H1 (cell line): ENCODE measurements around the gene LRIG2. TPM values are rescaled to one million over a fixed set of nuclear protein-coding genes. Genes with fewer than 3 reads are reported as not detected.

Experiments
- CTCF ChIA-PET: fragments of 300-600 bp; sonication (Branson Sonifier 250); formaldehyde crosslinking; loops from one replicate; lab custom pipeline; 2021; ENCODE audit not compliant: partially characterized antibody; lab: Charles Lee
- POLR2A ChIA-PET: fragments of 300-600 bp; sonication (Branson Sonifier 250); formaldehyde crosslinking; loops from one replicate; lab custom pipeline; 2021; ENCODE audit warnings: inconsistent platforms; ENCODE audit not compliant: partially characterized antibody; lab: Charles Lee
- DNase-seq, 2 experiments: peaks; one replicate each; pipeline versions ENCODE4 v3.0.0 to v3.0.0-alpha.2; 2010 to 2022; ENCODE audit warnings: low spot score in 2 of 2, low read depth in 1 of 2, mixed read lengths in 1 of 2
- FAIRE-seq: peaks from 2 replicates; lab custom pipeline; 2011; peaks lifted over from hg19 to GRCh38; lab: Jason Lieb, UNC
- H2AFZ ChIP-seq: 2 replicates; pipeline ENCODE4 v1.8.1; 2012; ENCODE audit warnings: low read length, inconsistent platforms
- H2AK5ac ChIP-seq: 2 replicates; pipeline ENCODE4 v1.6.1; 2013; ENCODE audit warnings: low read depth, low read length
- H2BK120ac ChIP-seq: replicated peaks from 2 replicates; pipeline ENCODE3; 2013; ENCODE audit warnings: low read depth, low read length, inconsistent platforms
- H2BK12ac ChIP-seq: 2 replicates; pipeline ENCODE4 v1.6.1; 2013; ENCODE audit warnings: low read depth, low read length
- H2BK15ac ChIP-seq: 2 replicates; pipeline ENCODE4 v1.6.1; 2013; ENCODE audit warnings: low read length
- H2BK20ac ChIP-seq: 2 replicates; pipeline ENCODE4 v1.6.1; 2013; ENCODE audit warnings: low read length
- H2BK5ac ChIP-seq: 2 replicates; pipeline ENCODE4 v1.6.1; 2013; ENCODE audit warnings: low read depth, low read length
- H3K14ac ChIP-seq: 2 replicates; pipeline ENCODE4 v1.6.1; 2013; ENCODE audit warnings: inconsistent platforms; ENCODE audit not compliant: insufficient read length
- H3K18ac ChIP-seq: 2 replicates; pipeline ENCODE4 v1.6.1; 2013; ENCODE audit warnings: low read length; ENCODE audit errors: extremely low read depth
- H3K23ac ChIP-seq: 2 replicates; pipeline ENCODE4 v1.6.1; 2013; ENCODE audit warnings: inconsistent platforms; ENCODE audit not compliant: insufficient read length
- H3K23me2 ChIP-seq: 2 replicates; pipeline ENCODE4 v1.6.1; 2013; ENCODE audit warnings: low read depth, low read length
- H3K27ac ChIP-seq: 2 replicates; pipeline ENCODE4 v1.6.1; 2011; ENCODE audit warnings: low read depth, low read length, inconsistent platforms
- H3K27me3 ChIP-seq, 4 experiments: replicated peaks in 1 of 4; 1 replicate in 1 of 4; 2 replicates in 3 of 4; pipeline versions ENCODE4 v1.6.1 to v1.8.1; 2011 to 2013; ENCODE audit warnings: low read length in 3 of 4, mild to moderate bottlenecking in 3 of 4, inconsistent platforms in 2 of 4, mixed read lengths in 2 of 4, moderate library complexity in 1 of 4; ENCODE audit not compliant: control insufficient read depth in 3 of 4, insufficient read depth in 3 of 4; ENCODE audit errors: extremely low read depth in 1 of 4
- H3K36me3 ChIP-seq, 4 experiments: 2 replicates each; pipeline versions ENCODE4 v1.6.1 to v1.8.1; 2011 to 2013; ENCODE audit warnings: mild to moderate bottlenecking in 4 of 4, low read length in 3 of 4, moderate library complexity in 2 of 4, control low read depth in 1 of 4, inconsistent platforms in 1 of 4; ENCODE audit not compliant: insufficient read depth in 4 of 4, control insufficient read depth in 2 of 4
- H3K4ac ChIP-seq: replicated peaks from 2 replicates; pipeline ENCODE3; 2013; ENCODE audit warnings: low read length, low read depth, mixed read lengths, inconsistent platforms; ENCODE audit not compliant: insufficient read length
- H3K4me1 ChIP-seq, 4 experiments: replicated peaks in 1 of 4; 1 replicate in 1 of 4; 2 replicates in 3 of 4; pipeline versions ENCODE4 v1.6.1 to v1.8.1; 2011 to 2013; ENCODE audit warnings: low read length in 3 of 4, inconsistent platforms in 2 of 4, mixed read lengths in 1 of 4; ENCODE audit not compliant: insufficient read depth in 4 of 4, control insufficient read depth in 3 of 4
- H3K4me2 ChIP-seq, 2 experiments: 2 replicates each; pipeline versions ENCODE4 v1.6.1 to v1.8.1; 2011 to 2013; ENCODE audit warnings: low read depth in 2 of 2, low read length in 2 of 2, control low read depth in 1 of 2, inconsistent platforms in 1 of 2, mild to moderate bottlenecking in 1 of 2; ENCODE audit not compliant: insufficient read depth in 1 of 2
- H3K4me3 ChIP-seq, 4 experiments: fragments of 200-600, 300-600 bp in 1 of 4; sonication (generic), shearing (Covaris generic), sonication (Bioruptor Twin) in 1 of 4; 2 replicates each; pipeline versions ENCODE4 v1.5.1 to v1.8.1; 2011 to 2016; ENCODE audit warnings: low read length in 4 of 4, low read depth in 3 of 4, control low read depth in 2 of 4, inconsistent platforms in 2 of 4, mild to moderate bottlenecking in 2 of 4, mixed read lengths in 1 of 4, moderate library complexity in 1 of 4; ENCODE audit not compliant: insufficient read depth in 2 of 4; ENCODE audit errors: extremely low read depth in 1 of 4
- H3K56ac ChIP-seq: replicated peaks from 2 replicates; pipeline ENCODE3; 2013; ENCODE audit warnings: low read depth, mild to moderate bottlenecking, mixed read lengths, low read length, inconsistent platforms; ENCODE audit not compliant: insufficient read length
- H3K79me1 ChIP-seq: 2 replicates; pipeline ENCODE4 v1.6.1; 2013; ENCODE audit warnings: low read depth, low read length, control low read depth
- H3K79me2 ChIP-seq, 2 experiments: 2 replicates each; pipeline versions ENCODE4 v1.6.1 to v1.8.1; 2012 to 2013; ENCODE audit warnings: low read length in 2 of 2, mild to moderate bottlenecking in 2 of 2, inconsistent platforms in 1 of 2; ENCODE audit not compliant: insufficient read depth in 2 of 2, control insufficient read depth in 1 of 2
- H3K9ac ChIP-seq, 4 experiments: replicated peaks in 1 of 4; 1 replicate in 1 of 4; 2 replicates in 3 of 4; pipeline versions ENCODE4 v1.6.1 to v1.8.1; 2011 to 2013; ENCODE audit warnings: low read depth in 3 of 4, low read length in 3 of 4, control low read depth in 2 of 4, mild to moderate bottlenecking in 2 of 4, moderate library complexity in 2 of 4, inconsistent platforms in 1 of 4; ENCODE audit errors: extremely low read depth in 1 of 4
- H3K9me3 ChIP-seq, 2 experiments: 2 replicates each; pipeline versions ENCODE4 v1.6.1 to v1.8.1; 2012 to 2013; ENCODE audit warnings: mild to moderate bottlenecking in 2 of 2, moderate library complexity in 2 of 2, control low read depth in 1 of 2, inconsistent platforms in 1 of 2, low read depth in 1 of 2, low read length in 1 of 2, mixed read lengths in 1 of 2; ENCODE audit not compliant: insufficient read depth in 2 of 2
- H4K20me1 ChIP-seq, 2 experiments: replicated peaks in 1 of 2; 2 replicates each; pipeline versions ENCODE3 to v1.8.1; 2011 to 2013; ENCODE audit warnings: inconsistent platforms in 2 of 2, low read length in 2 of 2, mild to moderate bottlenecking in 1 of 2; ENCODE audit not compliant: insufficient read depth in 2 of 2, control insufficient read depth in 1 of 2
- H4K5ac ChIP-seq: 2 replicates; pipeline ENCODE4 v1.6.1; 2013; ENCODE audit warnings: low read length, low read depth, mixed read lengths, inconsistent platforms; ENCODE audit not compliant: insufficient read length
- H4K8ac ChIP-seq: 2 replicates; pipeline ENCODE4 v1.8.0; 2013; ENCODE audit warnings: mild to moderate bottlenecking, moderate library complexity, low read length, inconsistent platforms; ENCODE audit not compliant: insufficient read depth; ENCODE audit errors: extremely low read depth
- H4K91ac ChIP-seq: replicated peaks from 2 replicates; pipeline ENCODE3; 2013; ENCODE audit warnings: low read length, mixed read lengths, inconsistent platforms; ENCODE audit not compliant: insufficient read length
- ATF2 ChIP-seq: IDR thresholded peaks from 2 replicates; pipeline ENCODE4 v1.6.1; 2012; ENCODE audit warnings: low read length, inconsistent platforms
- EZH2 ChIP-seq: fragments of 200-600 bp; sonication (generic); IDR thresholded peaks from 2 replicates; pipeline ENCODE4 v1.7.1; 2012; ENCODE audit warnings: low read depth, mild to moderate bottlenecking, moderate library complexity, low read length, inconsistent platforms; ENCODE audit not compliant: severe bottlenecking
- JUND ChIP-seq: IDR thresholded peaks from 2 replicates; pipeline ENCODE4 v1.6.1; 2011; ENCODE audit warnings: mild to moderate bottlenecking, improper control_type of control experiment, low read length
- RNF2 ChIP-seq: fragments of 200-900, 300-1000 bp; sonication (generic); IDR thresholded peaks from 2 replicates; pipeline ENCODE4 v1.7.1; 2016; ENCODE audit warnings: borderline replicate concordance, low read depth, mild to moderate bottlenecking, antibody characterized with exemption, low read length; ENCODE audit not compliant: poor library complexity, severe bottlenecking; ENCODE audit errors: missing control alignments
- SIX5 ChIP-seq: IDR thresholded peaks from 2 replicates; pipeline ENCODE4 v1.6.1; 2011; ENCODE audit warnings: mild to moderate bottlenecking, low read depth, low read length
- USF2 ChIP-seq: IDR thresholded peaks from 2 replicates; pipeline ENCODE4 v1.6.1; 2011; ENCODE audit warnings: low read length, improper control_type of control experiment
- WGBS, 2 experiments: shearing (Covaris generic) in 1 of 2; methylation state at CpG; one replicate each; pipeline versions ENCODE4 v1.1.6 to v1.1.7; 2013 to 2015; ENCODE audit warnings: low lambda C conversion rate in 2 of 2, mixed read lengths in 2 of 2, inconsistent platforms in 1 of 2, low coverage in 1 of 2, missing lambda C conversion rate in 1 of 2; ENCODE audit not compliant: insufficient replicate concordance in 2 of 2, insufficient coverage in 1 of 2, insufficient read length in 1 of 2; ENCODE audit errors: extremely low coverage in 1 of 2, missing lambda C conversion rate in 1 of 2; 5-methylcytosine and 5-hydroxymethylcytosine counted together
- polyA plus RNA-seq, 7 experiments: library from polyadenylated mRNA; depleted of rRNA in 3 of 7; stranded (reverse) in 5 of 7; unstranded in 2 of 7; fragments of >200 nt in 5 of 7; fragments of 200-250 nt in 2 of 7; gene quantifications; 1 replicate in 5 of 7; 2 replicates in 1 of 7; 4 replicates in 1 of 7; pipeline versions ENCODE4 v1.2.1 to v1.2.3, GENCODE V29; 2011 to 2013; ENCODE audit warnings: missing spikeins in 2 of 7, mixed read lengths in 2 of 7
- total RNA-seq: library from RNA; stranded (reverse); fragmentation: NEBNext Ultra II Directional; extraction: Animal tissue kit (Norgen Biotek cat#: 25700); gene quantifications from 2 replicates; pipeline ENCODE4 v1.2.1, GENCODE V29; 2021
- TF ChIP-seq, protein P1 (sequence below): IDR thresholded peaks from 2 replicates; pipeline ENCODE4 v1.6.1; 2011; ENCODE audit warnings: low read depth, mild to moderate bottlenecking, low read length; ENCODE audit not compliant: insufficient read depth

LRIG2 gene
- total and polyA plus RNA-seq, 2 of the 8 experiments (the other 6 are each of a cell fraction or from before 2014, with no cell fraction given), result 16.2 to 20.9 TPM

- Histone ChIP-seq H2BK15ac (peak overlapping the region; percentile 34; the same call in 1 of the 2 replicates), H3K79me2 (no peaks in the 10 kb centered on the region), H3K36me3 (no peaks in the 10 kb centered on the region), H3K14ac (no peak overlapping the region), H2BK12ac (peak overlapping the region; percentile 88), H3K4ac (no peak overlapping the region), H2BK5ac (peak overlapping the region; percentile 99), H3K9ac (no peak overlapping the region), H2BK120ac (peak overlapping the region; percentile 79), H3K56ac (no peak overlapping the region), H2BK20ac (peak overlapping the region; percentile 99; the same call in 1 of the 2 replicates), H3K9me3 (no peaks in the 10 kb centered on the region), H4K5ac (peak overlapping the region; percentile 20), H4K8ac (no peak overlapping the region), H2AK5ac (peak overlapping the region; percentile 56; the same call in 1 of the 2 replicates), H4K20me1 (no peaks in the 10 kb centered on the region), H3K79me1 (no peaks in the 10 kb centered on the region), H3K23ac (no peak overlapping the region), H2AFZ (no peak overlapping the region), H3K4me2 (peak overlapping the region in 1 of 2 experiments; percentile 47; a peak in 1 of 4 replicates), H3K4me3 (no peak overlapping the region; a peak in 1 of 8 replicates), H3K27me3 (no peaks in the 10 kb centered on the region), H3K23me2 (no peaks in the 10 kb centered on the region), H4K91ac (peak overlapping the region; percentile 6), H3K18ac (peak overlapping the region; percentile 84; the same call in 1 of the 2 replicates), H3K4me1 (peaks cover 17 to 38% (median 23%) of the 10 kb centered on the region in 4 experiments), H3K27ac (peak overlapping the region; percentile 92; the same call in 1 of the 2 replicates)
- WGBS, 2 experiments, result 82% methylated on average over 8 of the region's 8 CpGs; no CpG with 5 or more reads in 1 of the 2 experiments
- FAIRE-seq (no peak), DNase-seq (no peak)
- ChIA-PET POLR2A (interaction anchor here (0.6 to 4.4 kb wide), 18 partner anchors 9 to 263 kb away, joined by 3 to 106 read pairs (median 10); partner anchors contain the start of genes LRIG2 and SLC16A1), CTCF (interaction anchor here (0.8 to 5.4 kb wide), 13 partner anchors 13 to 325 kb away, joined by 3 to 50 read pairs (median 10); partner anchors contain the start of genes LRIG2, PPM1J and SLC16A1)
- TF ChIP-seq EZH2, result no peak
- no peak for TF ChIP-seq JUND
- no peak for TF ChIP-seq RNF2
- no peak for TF ChIP-seq ATF2
- TF ChIP-seq, protein P1, sequence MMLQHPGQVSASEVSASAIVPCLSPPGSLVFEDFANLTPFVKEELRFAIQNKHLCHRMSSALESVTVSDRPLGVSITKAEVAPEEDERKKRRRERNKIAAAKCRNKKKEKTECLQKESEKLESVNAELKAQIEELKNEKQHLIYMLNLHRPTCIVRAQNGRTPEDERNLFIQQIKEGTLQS, result no peak
- no peak for TF ChIP-seq USF2
- TF ChIP-seq SIX5, result no peak
Measured at GRCh38 chr1:113040718-113041412, 32.1 kb upstream of the LRIG2 start.
